ENCODE results near the gene ERFE.

DNA sequence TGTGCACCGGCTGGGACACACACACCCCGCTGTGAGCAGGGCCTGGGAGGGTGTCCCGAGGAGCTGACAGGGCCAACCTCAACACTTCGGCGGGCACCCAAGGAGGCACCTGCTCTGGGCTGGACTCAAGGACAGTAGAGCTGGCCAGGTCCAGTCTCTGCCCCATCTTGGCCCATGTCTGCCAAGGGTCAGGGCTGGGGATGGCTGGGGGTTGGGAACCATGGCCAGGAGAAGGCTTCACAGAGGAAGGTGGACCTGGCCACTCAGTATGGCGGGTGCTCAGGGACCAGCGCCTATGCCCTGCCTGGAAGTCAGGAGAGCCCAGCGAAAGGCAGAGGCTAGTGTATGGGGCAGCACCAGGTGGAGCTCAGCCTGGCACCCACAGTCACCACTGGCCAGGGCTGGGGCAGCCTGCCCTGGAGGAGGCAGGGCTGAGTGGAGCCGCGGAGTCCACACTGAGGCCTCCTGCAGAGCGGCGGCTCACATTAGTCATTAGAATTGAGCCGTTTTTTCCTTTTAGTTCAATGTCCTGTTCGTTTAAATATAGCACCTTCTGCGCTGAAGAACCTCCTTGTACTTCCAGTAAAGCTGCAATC, 4.2 kb downstream of the ERFE start:
- TF ChIP-seq POLR2AphosphoS5 (IDR thresholded peaks at IDR 0.05; ENCODE audit: low read depth, low read length) (no peak), EZH2phosphoT487 (IDR thresholded peaks at IDR 0.05; ENCODE audit: borderline replicate concordance, low read depth) (no peak), EP300 (IDR thresholded peaks at IDR 0.05; ENCODE audit: borderline replicate concordance in 1 of 2, low read depth in 1 of 2, low read length in 1 of 2) (no peak), TAF1 (IDR thresholded peaks at IDR 0.05; ENCODE audit: borderline replicate concordance, low read depth, low read length) (no peak)
- TF ChIP-seq, protein P1, sequence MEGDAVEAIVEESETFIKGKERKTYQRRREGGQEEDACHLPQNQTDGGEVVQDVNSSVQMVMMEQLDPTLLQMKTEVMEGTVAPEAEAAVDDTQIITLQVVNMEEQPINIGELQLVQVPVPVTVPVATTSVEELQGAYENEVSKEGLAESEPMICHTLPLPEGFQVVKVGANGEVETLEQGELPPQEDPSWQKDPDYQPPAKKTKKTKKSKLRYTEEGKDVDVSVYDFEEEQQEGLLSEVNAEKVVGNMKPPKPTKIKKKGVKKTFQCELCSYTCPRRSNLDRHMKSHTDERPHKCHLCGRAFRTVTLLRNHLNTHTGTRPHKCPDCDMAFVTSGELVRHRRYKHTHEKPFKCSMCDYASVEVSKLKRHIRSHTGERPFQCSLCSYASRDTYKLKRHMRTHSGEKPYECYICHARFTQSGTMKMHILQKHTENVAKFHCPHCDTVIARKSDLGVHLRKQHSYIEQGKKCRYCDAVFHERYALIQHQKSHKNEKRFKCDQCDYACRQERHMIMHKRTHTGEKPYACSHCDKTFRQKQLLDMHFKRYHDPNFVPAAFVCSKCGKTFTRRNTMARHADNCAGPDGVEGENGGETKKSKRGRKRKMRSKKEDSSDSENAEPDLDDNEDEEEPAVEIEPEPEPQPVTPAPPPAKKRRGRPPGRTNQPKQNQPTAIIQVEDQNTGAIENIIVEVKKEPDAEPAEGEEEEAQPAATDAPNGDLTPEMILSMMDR (IDR thresholded peaks at IDR 0.05), result no peak
